ENCODE measurements around the gene JMJD6.
A peak's percentile ranks its signal among the peaks of the same experiment; 100 is the strongest.

The JMJD6 gene

GRCh38 chr17:76679239-76679638 lies 47.2 kb downstream of the JMJD6 start:
- no peak for DNase-seq (ENCODE audit: low read depth in 2 of 2)

- DNase-seq (ENCODE audit: low read depth in 2 of 2) = no peak
Observed at GRCh38 chr17:76678330-76678729, 48.1 kb downstream of the JMJD6 start.

- DNase-seq (ENCODE audit: low read depth in 2 of 2) = no peak
Observed at GRCh38 chr17:76677406-76677805, 49.0 kb downstream of the JMJD6 start.

- DNase-seq (ENCODE audit: low read depth in 2 of 2) = no peak
Observed at GRCh38 chr17:76676629-76677028, 49.8 kb downstream of the JMJD6 start.

- no peak for DNase-seq (ENCODE audit: low read depth in 2 of 2)
Observed at GRCh38 chr17:76675648-76676047, 50.8 kb downstream of the JMJD6 start.

- no peak for DNase-seq (ENCODE audit: low read depth in 2 of 2)
Observed at GRCh38 chr17:76674600-76674999, 51.8 kb downstream of the JMJD6 start.

- DNase-seq (ENCODE audit: low read depth in 2 of 2) = peak in 1 of 2 experiments; percentile 19
Observed at GRCh38 chr17:76673729-76674128, 52.7 kb downstream of the JMJD6 start.

- DNase-seq (ENCODE audit: low read depth in 2 of 2) = no peak
Observed at GRCh38 chr17:76672892-76673291, 53.5 kb downstream of the JMJD6 start.

- no peak for DNase-seq (ENCODE audit: low read depth in 2 of 2)
Observed at GRCh38 chr17:76672270-76672851, 54.0 kb downstream of the JMJD6 start.

- no peak for DNase-seq (ENCODE audit: low read depth in 2 of 2)
Observed at GRCh38 chr17:76671912-76672262, 54.5 kb downstream of the JMJD6 start.

- peak; percentile 100 for DNase-seq (ENCODE audit: low read depth in 2 of 2)
Observed at GRCh38 chr17:76671123-76671911, 55.1 kb downstream of the JMJD6 start.

- DNase-seq (ENCODE audit: low read depth in 2 of 2) = no peak
Observed at GRCh38 chr17:76670718-76671122, 55.7 kb downstream of the JMJD6 start.

GRCh38 chr17:76670020-76670717 lies 56.2 kb downstream of the JMJD6 start:
- no peak for DNase-seq (ENCODE audit: low read depth in 2 of 2)

All from fibroblast of skin of left biceps (primary cell).